SK-N-MC (cell line): ENCODE results near the gene ITGA11.

ENCODE experiments used
- EZH2 ChIP-seq: fragments of 200-600 bp; sonication (generic); IDR thresholded peaks from one replicate; pipeline ENCODE4 v1.6.1; 2017; ENCODE audit warnings: antibody characterized with exemption
- FOXP2 ChIP-seq: optimal IDR thresholded peaks from 2 replicates; pipeline ENCODE3; 2011; ENCODE audit warnings: mild to moderate bottlenecking, moderate library complexity; ENCODE audit not compliant: insufficient read depth; ENCODE audit errors: extremely low read length, control extremely low read depth
- POLR2AphosphoS5 ChIP-seq: IDR thresholded peaks from 2 replicates; pipeline ENCODE4 v1.6.1; 2012; ENCODE audit warnings: mild to moderate bottlenecking, low read depth, low read length, borderline replicate concordance

- TF ChIP-seq FOXP2 (no peak), EZH2 (no peak), POLR2AphosphoS5 (no peak)
These were observed 122.9 kb downstream of the ITGA11 start for GRCh38 chr15:68309024-68309423.
